GM18868 (cell line): ENCODE measurements around the gene YES1.
"Not testable (repeated sequence)": the region's sequence is repeated elsewhere in the genome, so short reads cannot be mapped to it uniquely, and the experiment has no call there.

Experiments used
- ATAC-seq: cut with Tn5 transposase; IDR thresholded peaks from one replicate; pipeline ENCODE4 v1.9.1; 2021; ENCODE audit warnings: mild to moderate bottlenecking, moderate library complexity; ENCODE audit not compliant: unreplicated experiment

The YES1 gene

DNA sequence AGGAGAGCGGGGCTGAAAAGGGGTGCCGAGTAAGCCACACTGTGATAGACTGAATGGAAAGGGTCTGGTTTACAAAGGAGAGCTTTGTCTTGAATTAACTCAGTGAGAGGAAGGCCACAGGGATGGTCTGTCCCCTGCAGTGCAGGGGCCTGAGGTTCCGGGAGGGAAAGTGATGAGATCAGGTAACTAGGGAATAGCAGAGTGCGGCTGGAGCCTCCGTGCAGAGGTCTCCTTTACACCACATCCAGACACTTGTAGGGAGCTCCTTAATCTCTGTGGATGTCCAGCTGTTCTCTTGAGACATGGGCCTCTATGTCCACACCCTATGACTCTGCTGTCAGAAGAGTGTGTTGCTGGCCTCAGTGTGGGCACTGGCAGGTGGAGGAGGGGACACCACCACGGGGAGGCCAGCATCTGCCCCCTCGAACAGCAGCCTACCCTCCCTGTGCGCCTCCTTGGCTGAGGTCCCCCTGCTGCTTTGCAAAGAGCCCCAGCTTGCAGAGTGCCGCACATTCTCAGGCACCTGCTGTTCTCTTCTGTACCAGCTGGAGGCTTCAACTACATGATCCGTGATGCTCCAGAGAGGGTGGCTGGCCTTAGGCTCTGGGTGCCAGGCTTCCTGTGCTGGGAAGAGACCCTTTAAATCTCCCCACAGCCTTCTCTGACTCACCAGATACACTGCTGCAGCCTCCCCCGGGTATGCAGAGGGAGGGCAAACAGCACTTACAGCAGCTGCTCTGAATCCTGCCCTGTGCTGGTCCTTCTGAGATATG lies 125.5 kb downstream of the YES1 start:
- ATAC-seq = no peak

DNA sequence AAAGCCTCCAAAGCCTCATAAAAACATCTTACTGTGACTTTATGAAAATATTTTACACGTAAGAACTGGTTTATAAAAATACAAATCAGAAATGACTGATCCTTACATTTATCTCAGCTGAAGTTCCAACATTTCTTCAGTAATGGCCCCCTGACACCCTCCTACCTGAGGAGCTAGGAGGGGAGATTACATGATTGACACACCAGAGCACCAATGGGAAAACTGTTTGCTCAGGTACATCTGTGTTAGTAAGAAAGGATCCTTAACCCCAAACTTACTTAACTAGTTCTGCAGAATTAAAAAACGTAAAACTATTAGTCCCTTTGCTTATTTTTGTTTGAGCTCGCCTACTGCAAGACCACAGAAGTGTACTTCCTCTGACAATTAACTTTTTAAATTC lies 126.6 kb downstream of the YES1 start:
- ATAC-seq = no peak

DNA sequence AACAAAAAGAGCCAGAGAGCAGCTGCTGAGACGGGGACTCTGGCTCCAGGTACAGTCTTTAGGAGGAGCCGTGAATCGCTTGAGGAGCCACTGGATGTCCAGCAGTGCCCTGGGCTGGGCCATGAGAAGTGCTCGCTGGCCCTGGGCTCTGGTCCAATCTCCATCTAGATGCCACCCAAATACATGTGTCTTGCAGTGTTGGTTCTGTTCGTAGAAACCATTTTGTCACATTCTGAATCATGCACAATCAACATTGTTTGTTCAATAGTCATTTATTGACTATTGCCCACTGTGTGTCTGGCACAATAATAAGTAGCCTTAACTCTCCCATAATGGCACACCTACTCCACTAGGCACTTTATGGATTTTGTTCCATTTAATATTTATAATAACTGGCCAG lies 128.5 kb downstream of the YES1 start:
- ATAC-seq = no peak

DNA sequence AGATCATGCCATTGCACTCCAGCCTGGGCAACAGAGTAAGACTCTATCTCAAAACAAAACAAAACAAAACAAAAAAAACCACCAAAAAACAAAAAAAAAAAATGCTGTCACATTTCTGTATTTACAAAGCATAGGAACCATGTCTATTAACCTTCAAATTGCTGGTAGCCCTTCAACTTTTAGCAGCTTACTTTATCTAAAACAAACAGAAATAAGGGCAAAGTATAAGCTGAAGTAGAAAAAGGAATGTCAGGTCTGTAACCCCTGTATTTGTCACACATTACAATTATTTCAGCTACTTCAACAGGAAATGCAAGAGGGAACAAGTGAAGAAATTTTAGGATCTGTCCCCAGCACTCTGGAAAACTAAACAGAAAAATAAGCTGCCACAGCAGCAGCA lies 129.2 kb downstream of the YES1 start:
- ATAC-seq = no peak

DNA sequence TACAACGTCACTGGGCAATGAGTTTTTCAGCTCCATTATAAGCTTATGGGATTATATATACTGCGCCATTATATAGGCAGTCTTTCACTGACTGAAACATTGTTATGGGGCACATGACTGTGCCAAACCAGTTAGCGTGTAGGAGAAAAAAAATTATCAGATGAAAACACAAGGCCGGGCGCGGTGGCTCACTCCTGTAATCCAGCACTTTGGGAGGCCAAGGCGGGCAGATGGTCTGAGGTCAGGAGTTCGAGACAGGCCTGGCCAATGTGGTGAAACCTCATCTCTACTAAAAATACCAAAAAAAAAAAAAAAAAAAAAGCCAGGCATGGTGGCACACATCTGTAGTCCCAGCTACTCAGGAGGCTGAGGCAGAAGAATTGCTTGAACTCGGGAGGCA lies 129.6 kb downstream of the YES1 start:
- ATAC-seq = not testable (repeated sequence)

DNA sequence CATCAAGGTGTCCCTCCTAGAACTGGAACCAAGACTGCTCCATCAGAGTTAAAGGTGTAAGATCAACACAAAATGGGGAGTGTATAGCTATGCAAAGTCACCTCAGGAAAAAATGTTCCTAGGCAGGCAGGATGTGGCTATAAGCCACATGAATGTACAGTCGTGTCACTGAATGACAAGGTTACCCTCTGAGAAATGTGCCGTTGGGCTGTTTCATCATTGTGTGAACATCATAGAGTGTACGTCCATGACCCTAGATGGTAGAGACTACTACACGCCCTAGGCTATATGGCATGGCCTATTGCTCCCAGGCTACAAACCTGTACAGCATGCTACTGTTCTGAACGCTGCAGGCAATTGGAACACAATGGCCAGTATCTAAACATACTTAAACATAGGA lies 130.1 kb downstream of the YES1 start:
- ATAC-seq = no peak

DNA sequence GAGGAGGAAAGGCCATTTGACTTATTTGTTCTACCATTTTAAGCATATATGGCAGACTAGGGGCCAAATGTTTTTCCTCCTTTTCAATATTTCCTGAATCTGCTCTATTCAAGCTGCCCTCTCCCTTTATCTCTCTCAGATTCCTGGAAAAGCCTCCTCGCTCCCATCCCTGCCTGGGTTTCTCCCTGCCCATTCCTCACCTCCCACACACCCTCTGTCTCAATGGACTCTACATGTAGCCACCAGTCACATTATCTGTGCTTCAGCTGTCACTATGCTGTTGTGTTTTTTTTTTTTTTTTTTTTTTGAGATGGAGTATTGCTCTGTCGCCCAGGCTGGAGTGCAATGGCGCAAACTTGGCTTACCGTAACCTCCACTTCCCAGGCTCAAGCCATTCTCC lies 131.7 kb downstream of the YES1 start:
- ATAC-seq = no peak

DNA sequence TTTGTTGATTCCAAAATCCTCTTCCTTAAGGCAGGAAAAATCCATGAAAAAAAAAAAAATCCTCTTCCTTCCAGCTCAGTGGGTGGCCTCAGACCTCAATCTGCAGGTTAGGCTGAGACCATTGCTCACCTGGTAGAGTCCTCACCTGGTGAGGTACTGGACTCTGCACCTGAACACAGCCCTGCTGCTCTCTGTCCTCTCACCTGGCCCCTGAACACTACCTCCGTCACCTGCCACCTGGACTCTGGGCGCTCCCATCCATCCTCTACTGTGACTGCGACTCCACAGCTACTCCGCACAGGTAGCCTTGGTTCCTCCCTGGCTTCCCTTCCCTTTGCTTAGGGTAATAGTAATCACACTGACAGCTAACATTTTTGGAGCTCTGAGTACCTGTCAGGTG lies 132.5 kb downstream of the YES1 start:
- no peak for ATAC-seq

DNA sequence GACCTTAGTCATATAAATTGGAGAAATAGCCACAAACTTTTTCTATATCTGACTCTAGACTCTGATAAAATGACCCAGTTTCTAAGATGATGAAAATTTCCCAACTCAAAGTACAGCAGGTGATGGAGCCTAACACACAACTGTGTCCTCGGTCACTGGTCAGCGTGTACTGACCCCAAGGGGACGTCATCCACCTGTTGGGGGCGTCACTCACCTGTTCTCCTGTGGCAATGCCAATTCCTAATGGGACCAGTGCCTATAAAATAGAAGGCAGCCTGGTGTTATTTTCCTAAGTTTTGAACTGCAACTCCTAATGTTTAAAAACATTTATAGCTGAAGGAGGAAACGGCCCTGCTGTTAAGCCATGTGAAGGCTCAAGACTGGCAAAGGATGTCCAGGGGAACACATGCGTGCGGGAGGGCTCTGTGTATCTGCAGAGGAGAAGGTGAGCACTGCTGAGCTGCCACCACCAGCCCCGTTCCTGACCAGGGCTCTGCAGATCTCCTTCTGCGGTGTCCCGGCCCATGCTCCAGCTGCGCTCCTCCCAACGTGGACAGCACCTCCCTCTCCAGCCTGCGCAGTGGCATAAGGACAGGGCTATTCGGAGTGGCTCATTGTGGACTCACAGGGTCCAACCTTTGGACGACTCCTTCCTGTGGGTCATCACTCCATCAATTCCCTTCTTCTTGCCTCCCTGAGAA lies 133.4 kb downstream of the YES1 start:
- ATAC-seq = no peak

DNA sequence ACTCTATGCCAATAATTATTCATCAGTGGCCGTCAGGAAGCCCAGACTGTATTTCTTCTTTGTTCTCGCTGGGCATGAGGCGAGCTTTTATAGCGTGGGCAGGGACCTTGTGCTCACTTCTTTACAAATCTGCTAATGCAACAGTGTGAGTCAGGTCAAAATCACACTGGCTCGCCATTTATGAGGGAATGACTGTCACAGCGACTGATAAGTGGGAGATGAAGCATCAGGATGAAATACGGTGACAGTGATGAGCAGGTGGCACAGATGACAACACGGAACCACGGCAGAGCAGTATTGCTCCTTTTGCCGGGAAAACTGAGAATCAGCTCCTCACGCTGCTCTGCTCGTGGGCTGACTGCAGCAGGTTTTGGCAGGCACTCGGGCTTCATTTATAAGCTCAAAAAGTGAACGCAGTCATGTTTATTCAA lies 134.1 kb downstream of the YES1 start:
- ATAC-seq = no peak

DNA sequence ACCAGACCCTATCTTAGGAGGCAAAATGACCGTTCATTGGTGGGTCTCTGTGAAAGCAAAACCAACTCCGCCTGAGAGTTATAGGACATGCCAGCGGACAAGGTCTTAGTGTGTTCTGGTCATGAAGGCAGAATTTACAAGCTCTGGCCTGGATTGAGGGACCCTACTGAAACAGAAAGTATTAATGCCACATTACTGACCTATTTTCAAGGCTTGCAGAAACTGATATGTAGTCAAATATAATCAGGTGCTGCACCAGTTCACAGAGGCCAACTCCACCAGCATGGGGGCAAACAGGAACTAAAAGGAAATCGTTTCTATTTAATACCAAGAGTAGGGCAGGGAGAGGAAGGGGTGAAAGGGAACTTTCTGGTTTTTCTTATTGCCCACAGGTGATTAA lies 134.9 kb downstream of the YES1 start:
- no peak for ATAC-seq

DNA sequence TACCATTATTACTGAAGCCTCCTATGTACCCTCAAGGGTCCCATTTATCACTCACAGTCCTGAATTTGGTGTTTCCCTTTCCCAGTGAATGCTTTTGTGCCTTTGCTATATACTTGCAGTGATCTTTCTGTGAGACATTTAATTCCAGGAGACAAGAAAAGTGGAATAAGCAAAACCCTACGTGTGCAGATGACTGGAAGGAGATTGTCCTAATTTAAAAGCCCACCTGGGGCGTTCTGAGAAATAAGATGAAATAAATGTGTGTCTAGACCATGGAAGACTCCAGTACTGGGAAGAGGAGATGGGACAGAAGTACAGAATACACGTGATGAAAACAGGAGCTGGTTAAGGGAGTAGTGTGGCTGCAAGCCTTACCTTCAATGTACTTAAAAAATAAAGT lies 135.3 kb downstream of the YES1 start:
- no peak for ATAC-seq

DNA sequence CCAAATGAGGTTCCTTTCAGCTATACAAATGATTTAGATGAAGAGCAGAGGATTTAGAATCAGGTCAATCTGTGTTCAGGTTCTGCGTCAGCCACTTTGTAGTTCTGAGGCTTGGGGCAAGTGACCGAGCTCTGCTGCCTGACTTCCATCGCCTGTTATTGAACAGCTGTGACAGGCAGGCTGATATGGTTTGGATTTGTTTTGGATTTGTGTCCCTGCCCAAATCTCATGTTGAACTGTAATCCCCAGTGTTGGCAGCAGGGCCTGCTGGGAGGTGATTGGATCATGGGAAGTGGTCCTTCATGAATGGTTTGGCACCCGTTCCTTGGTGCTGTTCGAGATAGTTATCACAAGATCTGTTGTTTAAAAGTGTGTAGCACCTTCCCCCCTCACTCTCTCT lies 136.0 kb downstream of the YES1 start:
- no peak for ATAC-seq

DNA sequence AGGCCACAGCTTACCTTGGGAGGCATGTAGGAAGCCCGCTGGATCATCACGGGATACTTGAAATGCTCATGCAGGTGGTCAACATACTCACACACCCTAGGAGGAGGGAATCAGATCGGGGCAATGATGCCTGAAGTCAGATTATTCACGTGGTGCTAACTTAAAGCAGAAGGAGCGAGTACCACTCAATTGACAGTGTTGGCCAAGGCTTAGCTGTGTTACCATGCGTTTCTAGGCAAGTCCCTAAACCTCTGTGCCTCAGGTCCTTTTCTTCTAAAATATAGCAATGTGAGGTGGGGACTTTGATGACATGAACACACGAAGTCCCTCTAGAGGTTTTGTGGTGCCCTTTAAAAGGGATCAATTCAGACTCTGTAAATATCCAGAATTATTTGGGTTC lies 136.7 kb downstream of the YES1 start:
- no peak for ATAC-seq

DNA sequence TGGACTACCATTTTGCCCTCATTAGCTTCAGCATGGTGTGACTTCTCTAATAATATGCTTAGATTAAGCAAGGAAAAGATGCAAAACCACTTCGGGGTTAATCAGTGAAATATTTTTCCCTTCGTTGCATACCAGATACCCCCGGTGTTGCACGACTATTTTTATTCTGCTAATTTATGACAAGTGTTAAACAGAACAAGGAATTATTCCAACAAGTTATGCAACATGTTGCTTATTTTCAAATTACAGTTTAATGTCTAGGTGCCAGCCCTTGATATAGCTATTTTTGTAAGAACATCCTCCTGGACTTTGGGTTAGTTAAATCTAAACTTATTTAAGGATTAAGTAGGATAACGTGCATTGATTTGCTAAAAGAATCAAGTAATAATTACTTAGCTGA lies 138.3 kb downstream of the YES1 start:
- no peak for ATAC-seq

DNA sequence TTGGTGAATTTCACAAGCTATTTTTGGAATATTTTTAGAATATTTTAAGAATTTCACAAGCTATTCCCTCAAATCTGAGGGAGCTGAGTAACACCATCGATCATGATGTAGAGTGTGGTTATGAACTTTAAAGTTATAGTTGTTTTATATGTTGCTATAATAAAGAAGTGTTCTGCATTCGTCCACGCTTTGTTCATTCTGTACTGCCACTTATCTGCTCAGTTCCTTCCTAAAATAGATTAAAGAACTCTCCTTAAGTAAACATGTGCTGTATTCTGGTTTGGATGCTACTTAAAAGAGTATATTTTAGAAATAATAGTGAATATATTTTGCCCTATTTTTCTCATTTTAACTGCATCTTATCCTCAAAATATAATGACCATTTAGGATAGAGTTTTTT lies 138.7 kb downstream of the YES1 start:
- ATAC-seq = no peak
